Osteocyte (in vitro differentiated cells): Measurements from ENCODE around the gene RALGDS. TPM values are rescaled to one million over a fixed set of nuclear protein-coding genes. Genes with fewer than 3 reads are reported as not detected.

Experiments
- DNase-seq: peaks from one replicate; pipeline ENCODE4 v3.0.0; 2021; ENCODE audit warnings: mixed read lengths; ENCODE audit not compliant: unreplicated experiment; ENCODE audit errors: extremely low spot score
- H3K27ac Mint-ChIP-seq: one replicate; pipeline ENCODE4 v1.8.0; 2021; ENCODE audit warnings: mild to moderate bottlenecking, mixed read lengths; ENCODE audit not compliant: unreplicated experiment
- H3K27me3 Mint-ChIP-seq: one replicate; pipeline ENCODE4 v1.8.0; 2021; ENCODE audit warnings: mixed read lengths; ENCODE audit not compliant: unreplicated experiment
- H3K36me3 Mint-ChIP-seq: one replicate; pipeline ENCODE4 v1.8.0; 2021; ENCODE audit warnings: mixed read lengths; ENCODE audit not compliant: unreplicated experiment
- H3K4me1 Mint-ChIP-seq: one replicate; pipeline ENCODE4 v1.8.0; 2021; ENCODE audit warnings: mixed read lengths; ENCODE audit not compliant: unreplicated experiment
- H3K4me3 Mint-ChIP-seq: one replicate; pipeline ENCODE4 v1.8.0; 2021; ENCODE audit warnings: mild to moderate bottlenecking, moderate library complexity, mixed read lengths; ENCODE audit not compliant: unreplicated experiment
- H3K9me3 Mint-ChIP-seq: one replicate; pipeline ENCODE4 v1.8.0; 2021; ENCODE audit warnings: mixed read lengths; ENCODE audit not compliant: unreplicated experiment
- total RNA-seq: library from RNA; stranded (reverse); gene quantifications from 2 replicates; pipeline ENCODE4 v1.2.1, GENCODE V29; 2021
- TF ChIP-seq, protein P1 (sequence below): fragments of 200-600 bp; sonication (generic); IDR thresholded peaks from 2 replicates; pipeline ENCODE4 v1.5.0; 2021; ENCODE audit warnings: antibody characterized with exemption, mild to moderate bottlenecking, moderate library complexity

Gene RALGDS
- total RNA-seq, 1 donor from 2014 or later, result 38.4 TPM

DNA sequence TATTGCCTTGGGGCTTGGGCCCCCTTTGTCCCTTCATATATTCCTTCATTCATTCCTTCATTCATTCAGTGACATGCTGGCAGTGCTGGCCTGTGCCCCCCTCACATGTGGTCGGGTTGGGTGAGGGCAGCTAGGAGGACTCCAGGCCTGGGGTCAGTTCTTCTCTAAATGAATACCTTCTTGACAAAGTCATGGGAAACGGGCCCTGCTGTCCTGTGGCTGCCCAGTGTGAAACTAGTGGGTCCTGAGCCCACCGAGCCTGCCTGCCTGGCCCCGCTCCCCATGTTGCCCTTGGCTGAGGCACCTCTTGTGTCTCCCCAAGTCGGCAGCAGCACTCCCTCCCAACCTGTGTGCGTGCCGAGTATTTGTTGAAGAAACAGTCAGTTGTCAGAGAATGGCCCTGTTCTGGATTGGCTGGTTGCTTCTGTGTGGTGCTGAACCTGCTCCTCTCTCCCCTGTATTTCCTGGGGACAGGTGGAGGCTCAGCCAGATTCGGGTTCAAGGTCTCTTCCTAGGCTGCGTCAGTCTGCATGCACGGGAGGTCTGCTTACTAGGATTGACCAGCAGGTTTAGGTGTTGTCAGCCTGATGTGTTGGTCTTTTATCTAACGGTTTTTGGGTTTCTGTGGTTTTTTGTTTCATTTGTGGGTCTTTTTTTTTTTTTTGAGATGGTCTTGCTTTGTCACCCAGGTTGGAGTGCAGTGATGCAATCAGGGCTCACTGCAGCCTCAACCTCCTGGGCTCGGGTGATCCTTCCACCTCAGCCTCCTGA lies 62.3 kb downstream of the RALGDS start:
- no peak for DNase-seq
- no peaks in the 10 kb centered on the region for H3K27me3 Mint-ChIP-seq
- peak overlapping the region; percentile 20 for H3K27ac Mint-ChIP-seq
- peaks cover 30% of the 10 kb centered on the region for H3K36me3 Mint-ChIP-seq
- H3K4me1 Mint-ChIP-seq, result peaks cover 58% of the 10 kb centered on the region
- TF ChIP-seq, protein P1, sequence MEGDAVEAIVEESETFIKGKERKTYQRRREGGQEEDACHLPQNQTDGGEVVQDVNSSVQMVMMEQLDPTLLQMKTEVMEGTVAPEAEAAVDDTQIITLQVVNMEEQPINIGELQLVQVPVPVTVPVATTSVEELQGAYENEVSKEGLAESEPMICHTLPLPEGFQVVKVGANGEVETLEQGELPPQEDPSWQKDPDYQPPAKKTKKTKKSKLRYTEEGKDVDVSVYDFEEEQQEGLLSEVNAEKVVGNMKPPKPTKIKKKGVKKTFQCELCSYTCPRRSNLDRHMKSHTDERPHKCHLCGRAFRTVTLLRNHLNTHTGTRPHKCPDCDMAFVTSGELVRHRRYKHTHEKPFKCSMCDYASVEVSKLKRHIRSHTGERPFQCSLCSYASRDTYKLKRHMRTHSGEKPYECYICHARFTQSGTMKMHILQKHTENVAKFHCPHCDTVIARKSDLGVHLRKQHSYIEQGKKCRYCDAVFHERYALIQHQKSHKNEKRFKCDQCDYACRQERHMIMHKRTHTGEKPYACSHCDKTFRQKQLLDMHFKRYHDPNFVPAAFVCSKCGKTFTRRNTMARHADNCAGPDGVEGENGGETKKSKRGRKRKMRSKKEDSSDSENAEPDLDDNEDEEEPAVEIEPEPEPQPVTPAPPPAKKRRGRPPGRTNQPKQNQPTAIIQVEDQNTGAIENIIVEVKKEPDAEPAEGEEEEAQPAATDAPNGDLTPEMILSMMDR, result no peak
- no peak overlapping the region for H3K4me3 Mint-ChIP-seq
- H3K9me3 Mint-ChIP-seq, result no peaks in the 10 kb centered on the region

DNA sequence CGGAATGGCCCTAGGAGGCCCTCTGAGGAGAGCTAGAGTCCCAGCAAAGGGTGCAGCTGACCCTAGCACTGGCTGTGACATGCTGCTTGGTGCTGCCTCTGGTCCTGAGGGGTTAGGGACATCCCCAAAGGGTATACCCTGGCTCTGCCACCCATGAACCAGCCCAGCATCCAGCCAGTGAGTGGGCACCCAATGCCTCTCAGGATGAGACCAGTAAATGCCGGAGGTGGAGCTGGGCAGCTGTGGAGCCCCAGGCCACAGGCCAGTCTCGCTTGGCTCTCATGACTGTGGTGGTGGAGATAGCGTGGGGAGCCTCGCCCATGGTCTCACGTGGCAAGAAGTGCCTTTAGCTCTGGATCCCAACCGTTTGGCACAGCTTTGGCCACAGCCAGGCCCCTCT lies 63.0 kb downstream of the RALGDS start:
- Mint-ChIP-seq H3K36me3 (peaks cover 32% of the 10 kb centered on the region), H3K27ac (no peak overlapping the region), H3K9me3 (no peaks in the 10 kb centered on the region), H3K27me3 (no peaks in the 10 kb centered on the region), H3K4me3 (no peak overlapping the region), H3K4me1 (peaks cover 58% of the 10 kb centered on the region)
- no peak for DNase-seq
- TF ChIP-seq, protein P1, result no peak

DNA sequence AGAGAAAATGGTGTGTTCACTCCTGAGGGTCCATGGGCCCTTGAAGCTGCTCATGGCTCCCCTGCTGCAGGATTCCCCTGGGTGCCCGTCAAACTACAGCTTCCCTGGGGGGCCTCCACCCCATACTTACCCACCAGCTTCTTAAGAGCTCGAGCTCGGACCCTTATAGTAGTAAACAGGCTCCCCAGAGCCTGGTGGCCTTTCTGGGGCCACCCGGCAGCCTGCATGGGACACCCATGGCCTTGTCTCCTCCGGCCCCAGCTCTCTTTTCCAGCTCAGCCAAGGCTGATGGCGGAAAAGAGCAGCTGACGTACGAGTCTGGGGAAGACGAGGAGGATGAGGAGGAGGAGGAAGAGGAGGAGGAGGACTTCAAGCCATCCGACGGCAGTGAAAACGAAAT lies 63.5 kb downstream of the RALGDS start:
- no peak overlapping the region for H3K4me3 Mint-ChIP-seq
- no peak overlapping the region for H3K27ac Mint-ChIP-seq
- H3K36me3 Mint-ChIP-seq, result peaks cover 32% of the 10 kb centered on the region
- TF ChIP-seq, protein P1, result no peak
- DNase-seq, result no peak
- H3K4me1 Mint-ChIP-seq, result peaks cover 57% of the 10 kb centered on the region
- H3K27me3 Mint-ChIP-seq, result no peaks in the 10 kb centered on the region
- H3K9me3 Mint-ChIP-seq, result no peaks in the 10 kb centered on the region

DNA sequence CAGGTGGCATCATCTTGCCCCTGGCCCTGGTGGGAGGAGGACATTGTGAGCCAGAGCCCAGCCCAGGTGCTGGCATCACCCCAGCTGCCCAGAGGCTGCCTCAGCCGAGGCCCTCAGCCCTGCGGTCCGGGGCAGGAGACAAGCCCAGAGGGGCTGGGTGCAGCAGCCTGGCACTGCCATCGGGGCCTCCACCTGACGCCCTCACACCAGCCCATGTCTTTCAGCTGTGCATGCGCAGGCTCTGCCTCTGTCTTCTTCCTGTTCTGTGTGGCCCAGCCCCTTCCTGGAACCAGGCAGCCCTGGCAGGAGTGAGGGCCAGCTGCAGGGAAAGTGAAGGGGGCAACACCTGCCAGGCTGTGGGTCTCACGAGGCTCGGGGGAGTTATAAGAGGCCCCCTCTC lies 64.0 kb downstream of the RALGDS start:
- H3K9me3 Mint-ChIP-seq, result no peaks in the 10 kb centered on the region

DNA sequence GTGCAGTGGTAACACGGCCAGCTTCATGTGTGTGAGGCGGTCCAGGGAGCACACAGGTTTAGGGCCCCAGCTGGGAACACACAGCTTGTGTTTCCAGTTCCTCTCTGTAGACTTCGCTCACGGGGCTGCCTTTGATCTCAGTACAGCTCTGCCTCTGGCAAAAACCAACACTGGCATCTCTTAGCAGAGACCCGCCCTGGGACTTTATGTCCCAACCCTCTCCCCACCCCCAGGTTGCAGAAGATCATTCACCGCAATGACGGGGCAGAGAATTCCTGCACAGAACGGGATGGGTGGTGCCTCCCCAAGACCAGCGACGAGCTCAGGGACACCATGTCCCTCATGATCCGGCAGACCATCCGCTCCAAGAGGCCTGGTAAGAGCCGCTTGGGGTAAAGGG lies 64.5 kb downstream of the RALGDS start:
- Mint-ChIP-seq H3K36me3 (peaks cover 35% of the 10 kb centered on the region), H3K4me1 (peaks cover 57% of the 10 kb centered on the region), H3K9me3 (no peaks in the 10 kb centered on the region), H3K27me3 (no peaks in the 10 kb centered on the region), H3K4me3 (no peak overlapping the region), H3K27ac (no peak overlapping the region)
- no peak for DNase-seq
- TF ChIP-seq, protein P1, result no peak

More for the DNA sequence above, 64.0 kb downstream of the RALGDS start:
- Mint-ChIP-seq H3K27ac (no peak overlapping the region), H3K4me1 (peaks cover 57% of the 10 kb centered on the region), H3K27me3 (no peaks in the 10 kb centered on the region), H3K36me3 (peaks cover 35% of the 10 kb centered on the region), H3K4me3 (no peak overlapping the region)
- no peak for DNase-seq
- TF ChIP-seq, protein P1, result no peak
